ENCODE results near the gene ATP1A1. TPM values are rescaled to one million over a fixed set of nuclear protein-coding genes. Genes with fewer than 3 reads are reported as not detected.

Gene ATP1A1
- total RNA-seq, 2 donors from 2014 or later, result 208 to 285 TPM

GRCh38 chr1:116334015-116334547 lies 39.0 kb upstream of the ATP1A1 start:
- H3K4me3 Mint-ChIP-seq, result no peak overlapping the region
- ATAC-seq, result no peak

GRCh38 chr1:116334868-116335635 lies 38.0 kb upstream of the ATP1A1 start:
- H3K4me3 Mint-ChIP-seq, result no peak overlapping the region
- H3K27me3 Mint-ChIP-seq, result peaks cover 12 to 19% of the 10 kb centered on the region in 2 donors
- H3K27ac Mint-ChIP-seq, result no peak overlapping the region
- no peaks in the 10 kb centered on the region for H3K36me3 Mint-ChIP-seq
- no peaks in the 10 kb centered on the region for H3K4me1 Mint-ChIP-seq (ENCODE audit: low read depth in 2 of 2)
- no peaks in the 10 kb centered on the region for H3K9me3 Mint-ChIP-seq
- DNase-seq (ENCODE audit: low spot score), result no peak
- ATAC-seq, result no peak

More at GRCh38 chr1:116334015-116334547, 39.0 kb upstream of the ATP1A1 start:
- H3K36me3 Mint-ChIP-seq, result no peaks in the 10 kb centered on the region
- no peak for DNase-seq (ENCODE audit: low spot score)
- no peaks in the 10 kb centered on the region for H3K9me3 Mint-ChIP-seq
- H3K4me1 Mint-ChIP-seq (ENCODE audit: low read depth in 2 of 2), result no peaks in the 10 kb centered on the region
- H3K27ac Mint-ChIP-seq, result no peak overlapping the region
- H3K27me3 Mint-ChIP-seq, result peaks cover 12 to 19% of the 10 kb centered on the region in 2 donors

- DNase-seq (ENCODE audit: low spot score) (no peak), ATAC-seq (no peak)
- Mint-ChIP-seq H3K27ac (no peak overlapping the region), H3K4me1 (ENCODE audit: low read depth in 2 of 2) (no peaks in the 10 kb centered on the region), H3K27me3 (peaks cover 12 to 19% of the 10 kb centered on the region in 2 donors), H3K4me3 (no peak overlapping the region), H3K9me3 (no peaks in the 10 kb centered on the region), H3K36me3 (no peaks in the 10 kb centered on the region)
These were observed 37.0 kb upstream of the ATP1A1 start for GRCh38 chr1:116335850-116336624.

- Mint-ChIP-seq H3K27me3 (peaks cover 12 to 19% of the 10 kb centered on the region in 2 donors), H3K4me3 (no peak overlapping the region), H3K27ac (no peak overlapping the region), H3K9me3 (no peaks in the 10 kb centered on the region), H3K4me1 (ENCODE audit: low read depth in 2 of 2) (no peaks in the 10 kb centered on the region), H3K36me3 (no peaks in the 10 kb centered on the region)
- DNase-seq (ENCODE audit: low spot score) (no peak), ATAC-seq (no peak)
These were observed 35.6 kb upstream of the ATP1A1 start for GRCh38 chr1:116337398-116337797.

- Mint-ChIP-seq H3K27ac (no peak overlapping the region), H3K9me3 (no peaks in the 10 kb centered on the region), H3K36me3 (no peaks in the 10 kb centered on the region), H3K4me1 (ENCODE audit: low read depth in 2 of 2) (no peaks in the 10 kb centered on the region), H3K4me3 (no peak overlapping the region), H3K27me3 (peaks cover 12 to 19% of the 10 kb centered on the region in 2 donors)
- DNase-seq (ENCODE audit: low spot score) (no peak), ATAC-seq (no peak)
These were observed 34.6 kb upstream of the ATP1A1 start for GRCh38 chr1:116338400-116338799.

GRCh38 chr1:116340506-116341231 lies 32.4 kb upstream of the ATP1A1 start:
- Mint-ChIP-seq H3K4me3 (no peak overlapping the region), H3K9me3 (no peaks in the 10 kb centered on the region), H3K27me3 (peaks cover 4 to 24% of the 10 kb centered on the region in 2 donors), H3K27ac (no peak overlapping the region), H3K36me3 (no peaks in the 10 kb centered on the region), H3K4me1 (ENCODE audit: low read depth in 2 of 2) (no peaks in the 10 kb centered on the region)
- no peak for DNase-seq (ENCODE audit: low spot score)
- ATAC-seq, result no peak

GRCh38 chr1:116343019-116343418 lies 30.0 kb upstream of the ATP1A1 start:
- Mint-ChIP-seq H3K4me3 (no peak overlapping the region), H3K27me3 (peaks cover 5 to 8% of the 10 kb centered on the region in 2 donors), H3K4me1 (ENCODE audit: low read depth in 2 of 2) (no peaks in the 10 kb centered on the region), H3K9me3 (no peaks in the 10 kb centered on the region), H3K36me3 (no peaks in the 10 kb centered on the region), H3K27ac (no peak overlapping the region)
- ATAC-seq (no peak), DNase-seq (ENCODE audit: low spot score) (no peak)

- H3K4me3 Mint-ChIP-seq, result no peak overlapping the region
- ATAC-seq, result no peak
- DNase-seq (ENCODE audit: low spot score), result no peak
- H3K27ac Mint-ChIP-seq, result no peak overlapping the region
- H3K9me3 Mint-ChIP-seq, result no peaks in the 10 kb centered on the region
- no peaks in the 10 kb centered on the region for H3K36me3 Mint-ChIP-seq
- H3K4me1 Mint-ChIP-seq (ENCODE audit: low read depth in 2 of 2), result no peaks in the 10 kb centered on the region
- peaks cover 4 to 8% of the 10 kb centered on the region in 2 donors for H3K27me3 Mint-ChIP-seq
These were observed 28.0 kb upstream of the ATP1A1 start for GRCh38 chr1:116345011-116345410.

- Mint-ChIP-seq H3K9me3 (no peaks in the 10 kb centered on the region), H3K4me3 (no peak overlapping the region), H3K27me3 (peaks cover 4 to 8% of the 10 kb centered on the region in 2 donors), H3K27ac (no peak overlapping the region), H3K4me1 (ENCODE audit: low read depth in 2 of 2) (no peaks in the 10 kb centered on the region), H3K36me3 (no peaks in the 10 kb centered on the region)
- DNase-seq (ENCODE audit: low spot score) (no peak), ATAC-seq (no peak)
These were observed 27.2 kb upstream of the ATP1A1 start for GRCh38 chr1:116345843-116346242.

- Mint-ChIP-seq H3K4me3 (no peak overlapping the region), H3K9me3 (no peaks in the 10 kb centered on the region), H3K36me3 (no peaks in the 10 kb centered on the region), H3K27me3 (peaks cover 4 to 8% of the 10 kb centered on the region in 2 donors), H3K27ac (no peak overlapping the region), H3K4me1 (ENCODE audit: low read depth in 2 of 2) (peaks cover 0 to 3% of the 10 kb centered on the region in 2 donors)
- no peak for DNase-seq (ENCODE audit: low spot score)
- no peak for ATAC-seq
These were observed 25.9 kb upstream of the ATP1A1 start for GRCh38 chr1:116346943-116347673.

- ATAC-seq (no peak), DNase-seq (ENCODE audit: low spot score) (no peak)
- no peak overlapping the region for H3K4me3 Mint-ChIP-seq
- H3K36me3 Mint-ChIP-seq, result no peaks in the 10 kb centered on the region
- H3K9me3 Mint-ChIP-seq, result no peaks in the 10 kb centered on the region
- H3K4me1 Mint-ChIP-seq (ENCODE audit: low read depth in 2 of 2), result peaks cover 0 to 8% of the 10 kb centered on the region in 2 donors
- H3K27me3 Mint-ChIP-seq, result peaks cover 4 to 8% of the 10 kb centered on the region in 2 donors
- no peak overlapping the region for H3K27ac Mint-ChIP-seq
These were observed 25.3 kb upstream of the ATP1A1 start for GRCh38 chr1:116347696-116348095.

- DNase-seq (ENCODE audit: low spot score), result no peak
- no peaks in the 10 kb centered on the region for H3K36me3 Mint-ChIP-seq
- no peaks in the 10 kb centered on the region for H3K9me3 Mint-ChIP-seq
- peaks cover 0 to 8% of the 10 kb centered on the region in 2 donors for H3K27me3 Mint-ChIP-seq
- no peak overlapping the region for H3K27ac Mint-ChIP-seq
- ATAC-seq, result no peak
- H3K4me3 Mint-ChIP-seq, result no peak overlapping the region
- H3K4me1 Mint-ChIP-seq (ENCODE audit: low read depth in 2 of 2), result peaks cover 0 to 8% of the 10 kb centered on the region in 2 donors
These were observed 22.9 kb upstream of the ATP1A1 start for GRCh38 chr1:116350097-116350645.

GRCh38 chr1:116351914-116352313 lies 21.1 kb upstream of the ATP1A1 start:
- no peak for ATAC-seq
- no peak overlapping the region for H3K27ac Mint-ChIP-seq

More at GRCh38 chr1:116351914-116352313, 21.1 kb upstream of the ATP1A1 start:
- Mint-ChIP-seq H3K36me3 (no peaks in the 10 kb centered on the region), H3K27me3 (peaks cover 0 to 3% of the 10 kb centered on the region in 2 donors), H3K4me1 (ENCODE audit: low read depth in 2 of 2) (peaks cover 0 to 8% of the 10 kb centered on the region in 2 donors), H3K9me3 (no peaks in the 10 kb centered on the region), H3K4me3 (no peak overlapping the region)
- DNase-seq (ENCODE audit: low spot score), result no peak
